ENCODE measurements around the gene DLGAP1.

Gene DLGAP1

DNA sequence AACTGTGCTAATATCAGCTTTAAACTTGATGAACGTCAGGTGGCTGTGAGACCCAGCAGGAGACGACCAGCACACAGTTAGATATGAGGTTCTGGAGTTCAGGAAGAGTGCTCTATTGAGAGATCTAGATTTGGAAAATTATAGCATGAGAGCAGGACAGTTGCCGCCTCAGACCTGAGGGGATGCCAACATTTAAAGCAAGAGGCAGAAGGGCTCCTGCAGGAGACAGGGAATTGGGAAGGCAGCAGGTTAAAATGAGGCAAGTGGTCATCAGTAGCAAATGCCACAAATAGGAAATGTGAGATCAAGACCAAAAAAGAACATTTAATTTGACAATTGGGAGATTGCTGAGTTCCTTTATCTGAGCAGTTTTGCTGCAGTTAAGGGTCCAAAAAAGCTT lies 533.3 kb downstream of the DLGAP1 start:
- H3K9me3 ChIP-seq (ENCODE audit: severe bottlenecking), result no peaks in the 10 kb centered on the region
- DNase-seq, result no peak
- TF ChIP-seq CTCF (IDR thresholded peaks at IDR 0.05; ENCODE audit: low read depth, low read length), result no peak

GRCh38 chr18:3920832-3921231 lies 534.3 kb downstream of the DLGAP1 start:
- TF ChIP-seq CTCF (IDR thresholded peaks at IDR 0.05; ENCODE audit: low read depth, low read length), result no peak
- H3K27me3 ChIP-seq (ENCODE audit: insufficient read depth, low read depth, severe bottlenecking), result peaks cover 13% of the 10 kb centered on the region
- DNase-seq, result no peak
- H3K36me3 ChIP-seq, result no peaks in the 10 kb centered on the region
- no peaks in the 10 kb centered on the region for H3K9me3 ChIP-seq (ENCODE audit: severe bottlenecking)
- no peak overlapping the region for H3K4me3 ChIP-seq (ENCODE audit: low read depth, low read length)
- H3K27ac ChIP-seq, result no peak overlapping the region

More for the DNA sequence above, 533.3 kb downstream of the DLGAP1 start:
- Histone ChIP-seq H3K36me3 (no peaks in the 10 kb centered on the region), H3K4me3 (ENCODE audit: low read depth, low read length) (no peak overlapping the region), H3K27ac (no peak overlapping the region), H3K27me3 (ENCODE audit: insufficient read depth, low read depth, severe bottlenecking) (peaks cover 13% of the 10 kb centered on the region)

DNA sequence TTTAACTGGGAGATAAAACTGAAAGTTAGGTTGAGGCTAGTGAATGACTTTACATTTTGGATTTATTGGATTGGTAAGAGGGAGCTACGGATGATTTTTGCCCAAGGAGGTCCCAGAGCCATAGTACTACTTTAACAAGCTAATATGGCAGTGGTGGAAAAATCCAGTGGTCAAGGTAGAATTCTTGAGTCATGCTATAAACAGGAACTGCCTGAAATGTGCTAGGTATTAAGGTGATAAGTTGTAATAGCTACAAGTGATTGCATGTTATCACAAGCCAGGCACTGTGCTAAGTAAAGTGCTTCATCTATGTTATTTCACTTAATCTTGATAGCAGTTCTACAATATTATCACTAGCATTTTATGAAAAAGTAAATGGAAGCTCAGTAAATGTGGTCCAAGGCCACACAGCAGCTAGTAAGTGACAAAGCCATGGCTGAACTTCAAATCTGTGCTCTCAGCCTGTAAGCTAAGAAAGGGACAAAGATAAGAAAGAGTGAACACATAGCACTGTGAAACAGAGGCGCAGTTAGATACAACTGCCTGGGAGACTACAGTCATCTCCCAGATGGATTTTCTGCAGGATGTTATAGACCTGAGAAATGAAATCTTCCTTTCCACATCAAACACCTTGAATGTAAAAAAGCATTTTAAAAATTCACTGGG lies 535.6 kb downstream of the DLGAP1 start:
- no peak overlapping the region for H3K4me3 ChIP-seq (ENCODE audit: low read depth, low read length)
- H3K9me3 ChIP-seq (ENCODE audit: severe bottlenecking), result no peaks in the 10 kb centered on the region
- no peak for DNase-seq
- peaks cover 13% of the 10 kb centered on the region for H3K27me3 ChIP-seq (ENCODE audit: insufficient read depth, low read depth, severe bottlenecking)
- TF ChIP-seq CTCF (IDR thresholded peaks at IDR 0.05; ENCODE audit: low read depth, low read length), result no peak
- H3K27ac ChIP-seq, result no peak overlapping the region
- H3K36me3 ChIP-seq, result no peaks in the 10 kb centered on the region

- Histone ChIP-seq H3K4me3 (ENCODE audit: low read depth, low read length) (no peak overlapping the region), H3K27ac (no peak overlapping the region), H3K36me3 (no peaks in the 10 kb centered on the region), H3K27me3 (ENCODE audit: insufficient read depth, low read depth, severe bottlenecking) (peaks cover 7% of the 10 kb centered on the region), H3K9me3 (ENCODE audit: severe bottlenecking) (no peaks in the 10 kb centered on the region)
- TF ChIP-seq CTCF (IDR thresholded peaks at IDR 0.05; ENCODE audit: low read depth, low read length), result no peak
- DNase-seq, result peak; percentile 14
Observed at GRCh38 chr18:3916082-3916481, 539.0 kb downstream of the DLGAP1 start.

GRCh38 chr18:3914833-3915610 lies 540.1 kb downstream of the DLGAP1 start:
- H3K36me3 ChIP-seq, result no peaks in the 10 kb centered on the region
- no peak overlapping the region for H3K27ac ChIP-seq
- TF ChIP-seq CTCF (IDR thresholded peaks at IDR 0.05; ENCODE audit: low read depth, low read length), result no peak
- no peak for DNase-seq
- H3K27me3 ChIP-seq (ENCODE audit: insufficient read depth, low read depth, severe bottlenecking), result peaks cover 7% of the 10 kb centered on the region
- no peaks in the 10 kb centered on the region for H3K9me3 ChIP-seq (ENCODE audit: severe bottlenecking)
- no peak overlapping the region for H3K4me3 ChIP-seq (ENCODE audit: low read depth, low read length)

All from WERI-Rb-1 (cell line).